HG03342 (cell line): ENCODE measurements around the gene PTGER4.

Experiments used
- ATAC-seq: cut with Tn5 transposase; IDR thresholded peaks from one replicate; pipeline ENCODE4 v1.9.1; 2021; ENCODE audit warnings: mild to moderate bottlenecking, moderate library complexity; ENCODE audit not compliant: unreplicated experiment

The PTGER4 gene

GRCh38 chr5:40669606-40670390 is 9.9 kb upstream of the PTGER4 start:
- ATAC-seq: no peak

- no peak for ATAC-seq
These were observed 7.3 kb upstream of the PTGER4 start for GRCh38 chr5:40672425-40672824.

GRCh38 chr5:40674661-40675235 is 5.0 kb upstream of the PTGER4 start:
- no peak for ATAC-seq

- ATAC-seq: no peak
These were observed 4.2 kb upstream of the PTGER4 start for GRCh38 chr5:40675396-40676133.

- ATAC-seq: no peak
These were observed 2.9 kb upstream of the PTGER4 start for GRCh38 chr5:40676613-40677343.

- ATAC-seq: no peak
These were observed 2.3 kb upstream of the PTGER4 start for GRCh38 chr5:40677456-40677855.

GRCh38 chr5:40678026-40678425 is 1.7 kb upstream of the PTGER4 start:
- ATAC-seq: no peak

GRCh38 chr5:40678460-40679147 is 1.1 kb upstream of the PTGER4 start:
- no peak for ATAC-seq

GRCh38 chr5:40679148-40679912 is 385 bp upstream of the PTGER4 start:
- peak; percentile 72 for ATAC-seq

- ATAC-seq: no peak
These were observed 1.1 kb downstream of the PTGER4 start for GRCh38 chr5:40680741-40681362.

- no peak for ATAC-seq
These were observed 1.8 kb downstream of the PTGER4 start for GRCh38 chr5:40681363-40682153.

- no peak for ATAC-seq
These were observed 2.7 kb downstream of the PTGER4 start for GRCh38 chr5:40682154-40683017.

GRCh38 chr5:40683305-40683704 is 3.6 kb downstream of the PTGER4 start:
- no peak for ATAC-seq

- ATAC-seq: no peak
These were observed 5.5 kb downstream of the PTGER4 start for GRCh38 chr5:40685193-40685592.

- no peak for ATAC-seq
These were observed 6.3 kb downstream of the PTGER4 start for GRCh38 chr5:40685976-40686486.

GRCh38 chr5:40687321-40687720 is 7.6 kb downstream of the PTGER4 start:
- ATAC-seq: no peak

- ATAC-seq: peak; percentile 93
These were observed 8.5 kb downstream of the PTGER4 start for GRCh38 chr5:40688127-40688761.
